ENCODE results near the gene GAGE12J. TPM values are rescaled to one million over a fixed set of nuclear protein-coding genes. Genes with fewer than 3 reads are reported as not detected.
"Not testable (repeated sequence)": the region's sequence is repeated elsewhere in the genome, so short reads cannot be mapped to it uniquely, and the experiment has no call there.

The GAGE12J gene
- total RNA-seq, 2 experiments from 2014 or later = not detected

DNA sequence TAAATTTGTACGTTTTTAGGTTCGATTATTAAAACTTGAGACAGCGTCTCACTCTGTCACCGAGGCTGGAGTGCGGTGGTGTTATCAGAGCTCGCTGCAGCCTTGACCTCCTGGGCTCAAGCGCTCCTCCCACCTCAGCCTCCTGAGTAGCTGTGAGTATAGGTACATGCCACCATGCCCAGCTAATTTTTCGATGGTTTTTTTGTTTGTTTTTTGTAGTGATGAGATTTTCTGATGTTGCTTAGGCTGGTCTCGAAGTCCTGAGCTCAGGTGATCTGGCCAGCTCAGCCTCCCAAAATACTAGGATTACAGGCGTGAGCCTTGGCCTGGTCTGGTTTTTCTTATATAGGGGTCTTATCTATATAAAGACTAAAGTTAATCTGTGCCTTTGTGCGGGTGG is 8.6 kb downstream of the GAGE12J start:
- H3K36me3 Mint-ChIP-seq; H3K9me3 Mint-ChIP-seq (ENCODE audit: low read depth); ATAC-seq; H3K27me3 Mint-ChIP-seq; H3K4me3 Mint-ChIP-seq; H3K27ac Mint-ChIP-seq; CTCF ChIA-PET; H3K4me1 Mint-ChIP-seq; DNase-seq: not testable (repeated sequence)

DNA sequence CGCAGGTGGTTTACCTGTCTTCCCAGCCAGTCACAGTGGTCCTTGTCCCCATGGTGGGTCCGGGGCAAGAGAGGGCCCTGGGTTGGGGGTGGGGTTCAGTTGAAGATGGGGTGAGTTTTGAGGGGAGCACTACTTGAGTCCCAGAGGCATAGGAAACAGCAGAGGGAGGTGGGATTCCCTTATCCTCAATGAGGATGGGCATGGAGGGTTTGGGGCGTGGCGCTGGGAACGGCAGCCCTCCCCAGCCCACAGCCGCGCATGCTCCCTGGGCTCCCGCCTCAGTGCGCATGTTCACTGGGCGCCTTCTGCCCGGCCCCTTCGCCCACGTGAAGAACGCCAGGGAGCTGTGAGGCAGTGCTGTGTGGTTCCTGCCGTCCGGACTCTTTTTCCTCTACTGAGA is 9.4 kb downstream of the GAGE12J start, which contains the start of gene GAGE13:
Gene GAGE13 (plus strand): TSS at position 301 of the 400 bp plus-strand sequence. CDS start 1,156 bp downstream, outside the sequence.
- not testable (repeated sequence) for DNase-seq

DNA sequence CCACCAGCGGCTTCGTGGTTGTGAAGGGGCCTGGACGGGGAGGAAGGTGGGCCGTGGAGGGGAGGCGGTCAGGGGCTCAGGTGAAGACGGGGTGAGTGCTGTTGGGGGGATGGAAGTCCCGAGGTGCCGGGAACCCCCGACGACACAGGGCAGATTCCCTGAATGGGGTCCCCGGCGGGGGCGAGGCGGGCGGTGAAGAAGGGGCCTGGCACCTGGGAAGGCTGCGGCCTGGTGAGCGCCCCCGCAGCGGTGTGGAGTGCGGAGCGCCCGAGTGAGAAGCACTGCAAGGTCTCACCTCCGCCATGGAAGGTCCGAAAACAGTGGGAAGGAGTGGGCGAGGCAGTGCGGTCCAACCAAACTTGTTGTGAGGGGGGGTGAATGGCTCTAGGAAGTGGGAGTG is 10.0 kb downstream of the GAGE12J start:
- H3K36me3 Mint-ChIP-seq; H3K4me3 Mint-ChIP-seq; H3K27me3 Mint-ChIP-seq; DNase-seq; H3K27ac Mint-ChIP-seq; ATAC-seq; CTCF ChIA-PET; H3K9me3 Mint-ChIP-seq (ENCODE audit: low read depth); H3K4me1 Mint-ChIP-seq: not testable (repeated sequence)

More for the DNA sequence above, 9.4 kb downstream of the GAGE12J start, which contains the start of gene GAGE13:
- H3K4me3 Mint-ChIP-seq; H3K27me3 Mint-ChIP-seq; H3K36me3 Mint-ChIP-seq; H3K9me3 Mint-ChIP-seq (ENCODE audit: low read depth); H3K27ac Mint-ChIP-seq; H3K4me1 Mint-ChIP-seq; CTCF ChIA-PET; ATAC-seq: not testable (repeated sequence)

DNA sequence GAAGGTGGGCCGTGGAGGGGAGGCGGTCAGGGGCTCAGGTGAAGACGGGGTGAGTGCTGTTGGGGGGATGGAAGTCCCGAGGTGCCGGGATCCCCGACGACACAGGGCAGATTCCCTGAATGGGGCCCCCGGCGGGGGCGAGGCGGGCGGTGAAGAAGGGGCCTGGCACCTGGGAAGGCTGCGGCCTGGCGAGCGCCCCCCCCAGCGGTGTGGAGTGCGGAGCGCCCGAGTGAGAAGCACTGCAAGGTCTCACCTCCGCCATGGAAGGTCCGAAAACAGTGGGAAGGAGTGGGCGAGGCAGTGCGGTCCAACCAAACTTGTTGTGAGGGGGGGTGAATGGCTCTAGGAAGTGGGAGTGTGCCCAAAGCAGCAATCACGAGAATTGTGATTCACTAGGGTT is 19.6 kb downstream of the GAGE12J start:
- CTCF ChIA-PET; H3K9me3 Mint-ChIP-seq (ENCODE audit: low read depth); H3K4me1 Mint-ChIP-seq; H3K4me3 Mint-ChIP-seq; H3K27ac Mint-ChIP-seq; H3K36me3 Mint-ChIP-seq; ATAC-seq; DNase-seq; H3K27me3 Mint-ChIP-seq: not testable (repeated sequence)

DNA sequence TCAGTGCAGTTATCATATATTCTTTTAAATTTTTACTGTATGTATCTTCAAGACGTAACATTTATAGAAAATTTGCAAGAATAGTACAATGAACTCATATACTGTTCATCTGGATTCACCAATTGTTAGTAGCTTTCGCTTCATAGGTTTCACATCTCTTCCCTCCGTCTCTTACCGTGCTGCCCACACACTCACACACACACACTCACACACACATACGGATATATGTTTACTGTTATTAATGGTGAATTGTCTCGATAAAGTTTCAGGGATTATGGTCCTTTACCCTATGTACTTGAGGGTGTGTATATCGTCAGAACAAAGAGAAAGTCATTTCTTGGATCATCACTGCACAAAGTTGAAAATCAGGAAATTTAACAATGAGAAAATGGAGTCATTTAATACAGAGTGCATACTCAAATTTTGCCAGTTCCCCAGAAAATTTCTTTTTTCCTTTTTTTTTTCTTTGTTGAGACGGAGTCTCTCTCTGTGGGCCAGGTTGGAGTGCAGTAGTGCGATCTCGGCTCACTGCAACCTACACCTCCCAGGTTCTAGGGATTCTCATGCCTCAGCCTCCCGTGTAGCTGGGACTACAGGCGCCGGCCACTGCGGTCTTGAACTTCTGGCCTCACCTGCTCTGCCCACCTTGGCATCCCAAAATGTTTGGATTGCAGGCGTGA is 22.8 kb downstream of the GAGE12J start:
- CTCF ChIA-PET; H3K9me3 Mint-ChIP-seq (ENCODE audit: low read depth); H3K27ac Mint-ChIP-seq; DNase-seq; ATAC-seq; H3K36me3 Mint-ChIP-seq; H3K4me3 Mint-ChIP-seq; H3K27me3 Mint-ChIP-seq; H3K4me1 Mint-ChIP-seq: not testable (repeated sequence)

DNA sequence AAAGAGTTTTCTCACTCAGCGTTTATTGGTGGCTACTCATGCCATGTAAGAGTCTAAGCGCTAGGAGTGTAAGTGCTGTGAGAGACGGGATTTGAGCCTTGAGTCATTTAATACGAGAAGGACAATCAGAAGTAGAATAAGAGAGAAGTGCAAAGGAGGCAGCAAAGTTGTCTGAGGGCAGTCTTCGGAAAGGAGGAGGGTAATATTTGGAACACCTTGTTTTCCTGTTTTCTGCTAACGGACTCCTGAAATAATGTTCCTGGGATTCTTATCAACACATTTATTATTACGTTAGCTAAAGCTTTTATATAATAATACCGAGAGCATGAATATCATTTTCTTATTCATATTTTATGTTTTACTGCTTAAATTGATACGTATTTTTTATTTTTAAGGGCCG is 23.6 kb downstream of the GAGE12J start:
- H3K9me3 Mint-ChIP-seq (ENCODE audit: low read depth); H3K27ac Mint-ChIP-seq; CTCF ChIA-PET; DNase-seq; H3K27me3 Mint-ChIP-seq; H3K4me3 Mint-ChIP-seq; H3K36me3 Mint-ChIP-seq; H3K4me1 Mint-ChIP-seq; ATAC-seq: not testable (repeated sequence)

DNA sequence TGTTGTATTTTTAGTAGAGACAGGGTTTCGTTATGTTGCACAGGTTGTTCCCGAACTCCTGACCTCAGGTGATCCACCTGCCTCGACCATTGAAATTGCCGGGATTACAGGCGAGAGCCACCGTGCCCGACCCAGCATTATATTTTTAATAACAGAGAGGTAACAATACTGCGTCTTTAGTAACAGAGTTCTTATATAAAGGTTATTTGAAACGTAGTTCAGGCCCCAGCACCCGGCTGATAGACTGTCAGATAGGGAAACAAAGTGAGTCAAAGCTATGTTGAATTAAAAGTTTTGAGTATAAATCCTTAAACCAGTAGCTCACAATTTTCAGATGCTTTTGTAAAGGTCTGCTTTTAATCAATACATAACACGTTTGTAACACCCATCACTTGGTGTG is 24.3 kb downstream of the GAGE12J start:
- H3K9me3 Mint-ChIP-seq (ENCODE audit: low read depth); H3K4me3 Mint-ChIP-seq; DNase-seq; ATAC-seq; H3K27me3 Mint-ChIP-seq; H3K27ac Mint-ChIP-seq; H3K36me3 Mint-ChIP-seq; CTCF ChIA-PET; H3K4me1 Mint-ChIP-seq: not testable (repeated sequence)

Other genes starting within 250 kb of the GAGE12J start
- 10 to 100 TPM; 21.4 to 21.6 TPM for gene PRAF2, start 248.0 kb upstream of the GAGE12J start, total RNA-seq
- 10 to 100 TPM; 34.8 to 50.5 TPM for gene WDR45, start 242.2 kb upstream of the GAGE12J start, total RNA-seq
- 10 to 100 TPM; 25.7 to 29.6 TPM for gene GPKOW, start 198.3 kb upstream of the GAGE12J start, total RNA-seq
- gene MAGIX, start 159.3 kb upstream of the GAGE12J start, total RNA-seq = 1 to 10 TPM; 1.1 to 2.0 TPM
- 10 to 100 TPM; 21.9 to 44.7 TPM for gene PLP2, start 150.1 kb upstream of the GAGE12J start, total RNA-seq
- 10 to 100 TPM; 21.1 to 24.7 TPM for gene PRICKLE3, start 135.7 kb upstream of the GAGE12J start, total RNA-seq
- gene SYP, start 121.8 kb upstream of the GAGE12J start, total RNA-seq = 1 to 10 TPM; 1.9 to 3.9 TPM
- 1 to 10 TPM in 1 of 2 experiments, under 1 TPM in 1; 0.19 to 1.3 TPM for gene CACNA1F, start 88.7 kb upstream of the GAGE12J start, total RNA-seq
- 10 to 100 TPM; 24.6 to 29.9 TPM for gene CCDC22, start 86.6 kb upstream of the GAGE12J start, total RNA-seq
- gene FOXP3, start 57.3 kb upstream of the GAGE12J start, total RNA-seq = 10 to 100 TPM; 26.8 to 82.1 TPM
- gene PPP1R3F, start 52.2 kb upstream of the GAGE12J start, total RNA-seq = 10 to 100 TPM; 13.9 to 14.4 TPM
- gene GAGE10, start 18.4 kb upstream of the GAGE12J start, total RNA-seq = not detected
- gene GAGE13, start 9.5 kb downstream of the GAGE12J start, total RNA-seq = not detected
- not detected for gene GAGE12C, start 210.1 kb downstream of the GAGE12J start, total RNA-seq
- gene GAGE12D, start 219.7 kb downstream of the GAGE12J start, total RNA-seq = not detected
- not detected for gene GAGE12E, start 229.3 kb downstream of the GAGE12J start, total RNA-seq
- not detected for gene GAGE12F, start 238.8 kb downstream of the GAGE12J start, total RNA-seq
- gene GAGE12G, start 248.4 kb downstream of the GAGE12J start, total RNA-seq = not detected